Kidney epithelial cell (primary cell): ENCODE results near the gene CHMP4A. TPM values are rescaled to one million over a fixed set of nuclear protein-coding genes. Genes with fewer than 3 reads are reported as not detected.
"Not testable (repeated sequence)": the region's sequence is repeated elsewhere in the genome, so short reads cannot be mapped to it uniquely, and the experiment has no call there.

Experiments
- DNase-seq: peaks from one replicate; pipeline ENCODE4 v3.0.0-alpha.2; 2010; ENCODE audit warnings: low read depth
- H3K27me3 ChIP-seq: 2 replicates; pipeline ENCODE4 v1.6.0; 2011; ENCODE audit warnings: low read length; ENCODE audit not compliant: control insufficient read depth, insufficient read depth
- H3K36me3 ChIP-seq: 2 replicates; pipeline ENCODE4 v1.5.1; 2011; ENCODE audit warnings: low read length; ENCODE audit not compliant: control insufficient read depth, insufficient read depth
- H3K4me3 ChIP-seq: 2 replicates; pipeline ENCODE4 v1.5.1; 2011; ENCODE audit warnings: low read depth, mild to moderate bottlenecking, control low read depth, low read length
- total RNA-seq: library from RNA; depleted of rRNA; stranded (reverse); fragments of >200 nt; gene quantifications from 2 replicates; pipeline ENCODE4 v1.2.3, GENCODE V29; 2015
- TF ChIP-seq, protein P1 (sequence below): IDR thresholded peaks from 2 replicates; pipeline ENCODE4 v1.5.1; 2011; ENCODE audit warnings: mild to moderate bottlenecking, moderate library complexity, low read length, control low read depth, inconsistent platforms; ENCODE audit not compliant: insufficient read depth, poor library complexity, severe bottlenecking

The CHMP4A gene
- total RNA-seq, 1 donor from 2014 or later = 112 TPM

DNA sequence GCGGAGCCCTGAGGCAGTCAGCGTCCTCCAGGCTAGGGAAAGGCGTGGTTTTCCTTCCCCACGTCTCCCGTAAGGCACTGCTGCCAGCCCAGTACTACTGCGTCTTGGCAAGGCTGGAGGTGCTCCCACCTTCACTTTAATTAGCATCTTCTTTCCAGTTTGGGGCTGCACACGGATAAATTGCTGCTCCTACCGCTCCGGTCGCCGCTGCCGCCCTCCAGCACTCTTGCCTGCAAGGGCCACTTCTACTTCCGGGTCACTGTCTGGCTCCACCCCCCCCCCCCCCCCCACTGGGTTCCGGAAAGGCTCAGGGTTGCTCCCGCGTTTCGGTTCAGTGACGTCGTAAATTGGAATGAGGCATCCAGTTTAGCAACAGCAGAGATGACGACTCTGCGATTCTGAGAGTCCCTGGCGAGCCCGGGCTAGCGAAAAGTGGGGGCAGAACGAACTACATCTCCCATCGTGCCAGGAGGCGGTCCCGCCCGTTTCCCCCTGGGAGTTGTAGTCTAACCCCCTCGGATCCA, 18.9 kb upstream of the CHMP4A start, which contains the start of gene NEDD8:
Gene NEDD8, minus strand, starts transcription at position 247 of the 524 bp plus-strand sequence. Its CDS starts 100 bp downstream, at position 147.
- H3K36me3 ChIP-seq = no peaks in the 10 kb centered on the region
- H3K4me3 ChIP-seq = peak within 1 kb of the TSS; percentile 91
- H3K27me3 ChIP-seq = no peaks in the 10 kb centered on the region
- DNase-seq = no peak
- TF ChIP-seq, protein P1, sequence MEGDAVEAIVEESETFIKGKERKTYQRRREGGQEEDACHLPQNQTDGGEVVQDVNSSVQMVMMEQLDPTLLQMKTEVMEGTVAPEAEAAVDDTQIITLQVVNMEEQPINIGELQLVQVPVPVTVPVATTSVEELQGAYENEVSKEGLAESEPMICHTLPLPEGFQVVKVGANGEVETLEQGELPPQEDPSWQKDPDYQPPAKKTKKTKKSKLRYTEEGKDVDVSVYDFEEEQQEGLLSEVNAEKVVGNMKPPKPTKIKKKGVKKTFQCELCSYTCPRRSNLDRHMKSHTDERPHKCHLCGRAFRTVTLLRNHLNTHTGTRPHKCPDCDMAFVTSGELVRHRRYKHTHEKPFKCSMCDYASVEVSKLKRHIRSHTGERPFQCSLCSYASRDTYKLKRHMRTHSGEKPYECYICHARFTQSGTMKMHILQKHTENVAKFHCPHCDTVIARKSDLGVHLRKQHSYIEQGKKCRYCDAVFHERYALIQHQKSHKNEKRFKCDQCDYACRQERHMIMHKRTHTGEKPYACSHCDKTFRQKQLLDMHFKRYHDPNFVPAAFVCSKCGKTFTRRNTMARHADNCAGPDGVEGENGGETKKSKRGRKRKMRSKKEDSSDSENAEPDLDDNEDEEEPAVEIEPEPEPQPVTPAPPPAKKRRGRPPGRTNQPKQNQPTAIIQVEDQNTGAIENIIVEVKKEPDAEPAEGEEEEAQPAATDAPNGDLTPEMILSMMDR = no peak

DNA sequence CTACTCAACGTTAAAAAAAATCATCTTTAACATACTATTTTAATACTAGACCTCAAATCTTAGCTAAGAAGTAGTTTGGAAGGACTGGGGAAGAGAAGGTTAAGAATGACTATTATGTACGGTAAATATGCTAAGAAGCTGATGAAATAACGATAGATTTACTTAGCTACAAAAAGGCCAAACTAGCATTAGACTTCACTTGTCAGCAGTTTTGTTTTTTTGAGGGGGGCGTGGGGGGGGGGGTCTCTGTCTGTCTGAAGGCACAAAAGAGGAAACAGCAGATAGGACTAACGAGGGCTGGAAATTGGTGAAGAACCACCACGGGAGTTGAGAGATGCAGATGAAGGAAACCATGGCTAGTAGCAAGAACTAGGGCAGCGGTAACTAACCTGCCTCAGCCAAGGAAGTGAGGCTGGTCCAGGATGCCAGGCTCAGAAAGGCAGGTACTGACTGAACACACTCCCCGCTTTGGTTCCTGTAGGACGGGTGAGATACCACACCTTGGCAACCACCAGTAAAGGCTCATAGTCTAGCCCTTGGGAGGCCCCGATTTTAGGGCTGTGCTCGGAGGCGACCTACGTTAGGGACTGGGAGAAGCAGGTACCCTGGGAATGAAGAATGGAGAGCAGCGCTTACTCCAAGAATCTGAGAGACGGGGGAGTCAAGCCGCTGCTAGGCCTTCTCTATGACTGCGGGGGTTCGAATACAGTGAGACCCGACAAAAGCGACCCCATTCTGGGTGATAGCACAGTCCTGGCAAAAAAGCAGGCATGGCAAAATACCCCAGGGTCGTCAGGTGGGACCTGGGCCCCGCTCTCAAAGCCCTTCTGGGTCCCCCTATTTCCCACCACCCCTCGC, 18.2 kb upstream of the CHMP4A start:
- no peak for DNase-seq
- peak overlapping the region; percentile 91 for H3K4me3 ChIP-seq
- no peaks in the 10 kb centered on the region for H3K27me3 ChIP-seq
- TF ChIP-seq, protein P1 = no peak
- H3K36me3 ChIP-seq = no peaks in the 10 kb centered on the region

DNA sequence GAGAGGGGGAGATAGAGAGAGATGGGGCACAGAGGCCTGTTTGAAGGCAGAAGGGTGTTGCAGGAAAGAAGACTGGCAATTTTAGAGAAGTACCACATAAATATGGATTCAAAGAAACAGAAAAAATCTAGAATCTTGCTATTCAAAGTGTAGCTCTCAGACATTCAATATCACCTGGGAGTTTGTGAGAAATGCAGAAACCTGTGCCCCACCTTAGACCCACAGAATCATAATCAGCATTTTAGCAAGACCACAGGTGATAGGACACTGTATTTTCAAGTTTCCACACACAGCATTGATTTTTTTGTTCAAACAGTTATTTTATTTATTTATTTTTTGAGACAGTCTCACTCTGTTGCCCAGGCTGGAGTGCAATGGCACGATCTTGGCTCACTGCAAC, 15.6 kb upstream of the CHMP4A start:
- H3K36me3 ChIP-seq = no peaks in the 10 kb centered on the region
- DNase-seq = no peak
- TF ChIP-seq, protein P1 = no peak
- no peak overlapping the region for H3K4me3 ChIP-seq
- no peaks in the 10 kb centered on the region for H3K27me3 ChIP-seq

DNA sequence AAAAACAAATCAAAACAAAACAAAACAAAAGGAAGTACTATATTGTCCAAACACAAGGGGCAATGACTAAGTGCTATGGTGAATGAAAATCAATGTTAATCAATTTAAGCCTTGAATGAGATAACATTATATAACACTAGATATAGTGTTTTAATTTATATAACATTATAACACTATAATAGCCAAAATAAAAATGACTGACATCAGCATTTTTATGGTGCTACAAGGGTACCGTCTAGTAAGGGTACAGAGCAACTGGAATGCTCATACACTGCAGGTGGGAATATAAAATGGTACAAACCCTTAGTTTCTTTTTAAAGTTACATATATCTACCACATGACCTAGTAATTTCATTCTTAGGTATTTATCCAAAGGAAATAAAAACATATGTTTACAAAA, 13.2 kb upstream of the CHMP4A start:
- H3K36me3 ChIP-seq = no peaks in the 10 kb centered on the region

DNA sequence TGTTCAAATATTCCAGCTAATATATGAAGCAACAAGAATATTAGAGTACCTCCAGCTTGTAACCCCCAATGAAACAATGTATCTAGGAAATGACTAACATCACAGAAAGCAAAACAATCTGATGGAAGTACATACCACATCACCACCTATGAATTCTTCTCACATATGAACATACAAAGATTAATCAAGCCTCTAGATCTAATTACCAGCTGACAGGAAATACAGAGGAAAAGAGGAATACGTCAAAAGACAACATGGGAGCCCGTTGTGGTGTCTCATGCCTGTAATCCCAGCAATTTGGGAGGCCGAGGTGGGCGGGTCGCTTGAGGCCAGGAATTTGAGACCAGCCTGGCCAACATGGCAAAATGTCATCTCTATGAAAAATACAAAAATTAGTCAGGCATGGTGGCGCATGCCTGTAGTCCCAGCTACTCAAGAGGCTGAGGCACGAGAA, 11.4 kb upstream of the CHMP4A start:
- no peak for DNase-seq
- Histone ChIP-seq H3K36me3 (no peaks in the 10 kb centered on the region), H3K4me3 (no peak overlapping the region), H3K27me3 (no peaks in the 10 kb centered on the region)
- TF ChIP-seq, protein P1 = no peak

More for the DNA sequence above, 13.2 kb upstream of the CHMP4A start:
- TF ChIP-seq, protein P1 = no peak
- DNase-seq = no peak
- no peak overlapping the region for H3K4me3 ChIP-seq
- no peaks in the 10 kb centered on the region for H3K27me3 ChIP-seq

DNA sequence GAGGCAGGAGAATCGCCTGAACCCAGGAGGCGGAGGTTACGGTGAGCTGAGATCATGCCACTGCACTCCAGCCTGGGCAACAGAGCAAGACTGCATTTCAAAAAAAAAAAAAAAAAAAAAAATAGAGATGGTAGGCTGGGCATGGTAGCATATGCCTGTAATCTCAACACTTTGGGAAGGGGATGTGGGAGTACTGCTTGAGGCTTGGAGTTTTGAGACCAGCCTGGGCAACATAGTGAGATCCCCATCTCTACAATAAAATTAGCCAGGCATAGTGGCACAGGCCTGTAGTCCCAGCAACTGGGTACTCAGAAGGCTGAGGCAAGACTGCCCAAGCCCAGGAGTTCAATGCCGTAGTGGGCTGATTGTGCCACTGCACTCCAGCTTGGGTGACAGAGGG, 9.7 kb upstream of the CHMP4A start:
- not testable (repeated sequence) for DNase-seq, H3K4me3 ChIP-seq, H3K36me3 ChIP-seq, H3K27me3 ChIP-seq
